MM.1S (cell line): Measurements from ENCODE around the gene MANSC4.

Source experiments
- DNase-seq: peaks from one replicate; pipeline ENCODE4 v3.0.0-alpha.2; 2015
- H2AFZ ChIP-seq: fragments of 300-600 bp; sonication (generic); 2 replicates; pipeline ENCODE4 v1.6.0; 2016; ENCODE audit warnings: antibody characterized with exemption, low read length
- H3F3A ChIP-seq: fragments of 300-600 bp; sonication (generic); 2 replicates; pipeline ENCODE4 v1.6.1; 2016; ENCODE audit warnings: mild to moderate bottlenecking, antibody characterized with exemption, low read length, moderate library complexity, mixed read lengths; ENCODE audit not compliant: insufficient read depth
- H3K27ac ChIP-seq: fragments of 300-600 bp; sonication (generic); 2 replicates; pipeline ENCODE4 v1.5.1; 2016; ENCODE audit warnings: mild to moderate bottlenecking, low read length
- H3K27me3 ChIP-seq: fragments of 300-600 bp; sonication (generic); replicated peaks from 2 replicates; pipeline ENCODE4 v1.6.0; 2016; ENCODE audit warnings: low read length; ENCODE audit not compliant: insufficient read depth
- H3K36me3 ChIP-seq: fragments of 300-600 bp; sonication (generic); replicated peaks from 2 replicates; pipeline ENCODE4 v1.6.1; 2016; ENCODE audit warnings: mild to moderate bottlenecking, low read length, mixed read lengths; ENCODE audit not compliant: insufficient read depth
- H3K4me1 ChIP-seq: fragments of 300-600 bp; sonication (generic); 2 replicates; pipeline ENCODE4 v1.6.1; 2016; ENCODE audit warnings: low read length, mixed read lengths
- H3K4me2 ChIP-seq: fragments of 300-600 bp; sonication (generic); 2 replicates; pipeline ENCODE4 v1.6.0; 2016; ENCODE audit warnings: low read depth, low read length
- H3K4me3 ChIP-seq: fragments of 300-600 bp; sonication (generic); 2 replicates; pipeline ENCODE4 v1.5.1; 2016; ENCODE audit warnings: low read length, mixed read lengths
- H3K79me2 ChIP-seq: fragments of 300-600 bp; sonication (generic); 2 replicates; pipeline ENCODE4 v1.6.1; 2016; ENCODE audit warnings: mixed run types, low read length, mixed read lengths
- H3K9ac ChIP-seq: fragments of 300-600 bp; sonication (generic); 2 replicates; pipeline ENCODE4 v1.6.1; 2016; ENCODE audit warnings: low read length, mixed read lengths
- H3K9me2 ChIP-seq: fragments of 300-600 bp; sonication (generic); replicated peaks from 2 replicates; pipeline ENCODE4 v1.6.1; 2016; ENCODE audit warnings: mild to moderate bottlenecking, low read length, mixed read lengths; ENCODE audit not compliant: insufficient read depth
- H3K9me3 ChIP-seq: fragments of 300-600 bp; sonication (generic); replicated peaks from 2 replicates; pipeline ENCODE4 v1.6.1; 2016; ENCODE audit warnings: mild to moderate bottlenecking, low read length, mixed read lengths; ENCODE audit not compliant: insufficient read depth
- H4K20me1 ChIP-seq: fragments of 300-600 bp; sonication (generic); 2 replicates; pipeline ENCODE4 v1.6.1; 2016; ENCODE audit warnings: mild to moderate bottlenecking, low read length, moderate library complexity, mixed read lengths; ENCODE audit not compliant: insufficient read depth
- EZH2 ChIP-seq: fragments of 300-600 bp; sonication (generic); optimal IDR thresholded peaks from 2 replicates; pipeline ENCODE3; 2017; ENCODE audit warnings: low read depth, mild to moderate bottlenecking, antibody characterized with exemption, low read length, mixed read lengths
- EZH2phosphoT487 ChIP-seq: fragments of 300-600 bp; sonication (generic); IDR thresholded peaks from 2 replicates; pipeline ENCODE4 v1.6.1; 2018; ENCODE audit warnings: antibody characterized with exemption, low read length
- TF ChIP-seq, protein P1 (sequence below): fragments of 300-600 bp; sonication (generic); IDR thresholded peaks from 2 replicates; pipeline ENCODE4 v1.5.1; 2016; ENCODE audit warnings: antibody characterized with exemption, low read length, mixed read lengths

The MANSC4 gene

DNA sequence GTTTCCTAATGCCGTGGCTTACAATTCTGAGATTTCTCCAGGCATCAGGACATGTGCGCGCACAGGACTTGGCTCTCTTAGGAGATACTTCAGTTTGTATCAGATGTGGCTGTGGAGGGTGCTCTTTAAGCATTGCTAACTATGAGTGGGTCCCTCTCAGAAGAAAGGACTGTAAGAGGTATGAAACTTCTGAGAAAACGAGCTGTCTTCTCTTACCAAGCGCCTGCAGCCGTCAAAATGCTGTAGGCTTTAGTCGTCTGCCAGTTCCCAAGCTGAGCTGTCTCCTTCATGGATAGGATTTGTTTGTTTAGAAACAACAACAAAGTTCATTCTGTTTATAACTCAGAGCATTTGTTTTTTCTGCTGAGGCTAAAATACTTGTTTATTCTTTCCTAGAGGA, 16.1 kb upstream of the MANSC4 start:
- Histone ChIP-seq H3K27ac (no peak overlapping the region), H3F3A (no peaks in the 10 kb centered on the region), H4K20me1 (0 out of 2 replicates have a peak, but pooled peaks cover 3% of the 10 kb centered on the region), H3K79me2 (no peaks in the 10 kb centered on the region; the same call in 1 of the 2 replicates), H2AFZ (no peak overlapping the region), H3K36me3 (peaks cover 4% of the 10 kb centered on the region; the same call in 1 of the 2 replicates), H3K9ac (no peak overlapping the region), H3K4me2 (no peak overlapping the region), H3K9me2 (no peaks in the 10 kb centered on the region), H3K27me3 (no peaks in the 10 kb centered on the region), H3K4me1 (no peaks in the 10 kb centered on the region), H3K9me3 (no peaks in the 10 kb centered on the region), H3K4me3 (no peak overlapping the region)
- TF ChIP-seq EZH2, result no peak
- TF ChIP-seq, protein P1, sequence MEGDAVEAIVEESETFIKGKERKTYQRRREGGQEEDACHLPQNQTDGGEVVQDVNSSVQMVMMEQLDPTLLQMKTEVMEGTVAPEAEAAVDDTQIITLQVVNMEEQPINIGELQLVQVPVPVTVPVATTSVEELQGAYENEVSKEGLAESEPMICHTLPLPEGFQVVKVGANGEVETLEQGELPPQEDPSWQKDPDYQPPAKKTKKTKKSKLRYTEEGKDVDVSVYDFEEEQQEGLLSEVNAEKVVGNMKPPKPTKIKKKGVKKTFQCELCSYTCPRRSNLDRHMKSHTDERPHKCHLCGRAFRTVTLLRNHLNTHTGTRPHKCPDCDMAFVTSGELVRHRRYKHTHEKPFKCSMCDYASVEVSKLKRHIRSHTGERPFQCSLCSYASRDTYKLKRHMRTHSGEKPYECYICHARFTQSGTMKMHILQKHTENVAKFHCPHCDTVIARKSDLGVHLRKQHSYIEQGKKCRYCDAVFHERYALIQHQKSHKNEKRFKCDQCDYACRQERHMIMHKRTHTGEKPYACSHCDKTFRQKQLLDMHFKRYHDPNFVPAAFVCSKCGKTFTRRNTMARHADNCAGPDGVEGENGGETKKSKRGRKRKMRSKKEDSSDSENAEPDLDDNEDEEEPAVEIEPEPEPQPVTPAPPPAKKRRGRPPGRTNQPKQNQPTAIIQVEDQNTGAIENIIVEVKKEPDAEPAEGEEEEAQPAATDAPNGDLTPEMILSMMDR, result no peak
- no peak for TF ChIP-seq EZH2phosphoT487
- DNase-seq, result no peak

DNA sequence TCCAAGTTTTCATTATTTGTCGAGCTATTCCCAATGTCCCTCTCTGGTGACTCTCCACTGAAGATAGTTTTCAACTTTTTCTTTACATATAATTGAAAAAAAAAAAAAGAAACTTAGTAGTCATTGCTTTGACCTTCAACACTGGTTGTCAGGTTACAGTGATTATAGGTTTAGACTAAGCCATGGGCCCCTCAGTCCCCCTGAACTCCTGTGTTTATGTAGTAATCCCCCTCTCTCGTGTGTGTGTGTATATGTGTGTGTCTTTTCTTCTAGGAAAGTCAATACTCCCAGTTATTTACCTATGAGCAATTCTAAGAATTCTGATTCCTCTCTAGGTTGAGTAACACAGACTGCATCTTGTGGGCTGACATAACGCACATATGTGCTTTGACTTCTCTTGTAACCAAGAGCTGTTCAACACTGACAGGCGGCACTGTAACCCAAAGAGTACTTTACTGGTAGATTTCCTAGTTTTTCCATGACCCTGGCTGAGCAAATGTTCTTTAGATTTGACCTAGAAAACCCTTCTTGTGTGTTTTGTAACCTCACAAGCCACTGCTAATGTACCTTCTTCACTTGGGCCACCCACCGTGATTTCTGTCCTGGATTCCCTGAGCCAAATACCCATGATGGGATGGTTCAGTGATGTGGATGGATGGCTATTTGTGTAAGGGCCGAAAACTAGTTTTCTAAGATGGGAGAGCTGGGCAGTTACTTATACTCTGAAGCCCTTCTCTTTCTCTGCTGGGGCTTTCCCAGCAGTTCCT, 15.0 kb upstream of the MANSC4 start:
- H3K9ac ChIP-seq, result no peak overlapping the region
- H3K9me2 ChIP-seq, result no peaks in the 10 kb centered on the region
- H3K27me3 ChIP-seq, result no peaks in the 10 kb centered on the region
- no peak overlapping the region for H3K27ac ChIP-seq
- no peak overlapping the region for H3K4me3 ChIP-seq
- H3K4me2 ChIP-seq, result no peak overlapping the region
- DNase-seq, result no peak
- no peaks in the 10 kb centered on the region for H3K4me1 ChIP-seq
- TF ChIP-seq EZH2phosphoT487, result no peak
- TF ChIP-seq, protein P1, result no peak
- no peak for TF ChIP-seq EZH2
- H3K36me3 ChIP-seq, result peaks cover 4% of the 10 kb centered on the region; the same call in 1 of the 2 replicates
- no peaks in the 10 kb centered on the region for H3K9me3 ChIP-seq
- H3F3A ChIP-seq, result no peaks in the 10 kb centered on the region
- 0 out of 2 replicates have a peak, but pooled peaks cover 3% of the 10 kb centered on the region for H4K20me1 ChIP-seq
- peaks cover 3% of the 10 kb centered on the region; the same call in 1 of the 2 replicates for H3K79me2 ChIP-seq
- H2AFZ ChIP-seq, result no peak overlapping the region

DNA sequence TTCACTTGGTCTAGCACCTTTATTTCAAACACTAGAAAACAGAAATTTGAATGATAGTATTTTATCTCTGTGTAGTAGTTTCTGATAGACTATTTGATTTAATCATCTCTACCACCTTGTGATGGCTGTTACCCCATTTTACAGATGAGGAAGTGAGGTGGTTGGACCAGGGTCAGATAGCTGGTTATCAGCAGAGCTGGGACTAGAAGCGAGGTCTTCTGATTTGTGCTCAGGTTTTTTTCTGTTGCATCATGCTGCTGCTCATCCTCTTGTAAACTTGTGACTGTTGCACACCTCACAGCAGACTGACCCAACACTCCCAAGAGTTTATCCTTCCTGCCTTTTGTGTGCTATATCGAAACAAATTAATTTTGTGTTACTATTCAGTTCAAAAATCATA, 10.1 kb upstream of the MANSC4 start:
- Histone ChIP-seq H3K9ac (no peak overlapping the region), H3K4me1 (no peaks in the 10 kb centered on the region), H3K79me2 (peaks cover 16% of the 10 kb centered on the region; the same call in 1 of the 2 replicates), H4K20me1 (0 out of 2 replicates have a peak, but pooled peaks cover 3% of the 10 kb centered on the region), H3F3A (no peaks in the 10 kb centered on the region), H3K27me3 (no peaks in the 10 kb centered on the region), H3K9me2 (no peaks in the 10 kb centered on the region), H2AFZ (no peak overlapping the region), H3K4me3 (no peak overlapping the region), H3K4me2 (no peak overlapping the region), H3K27ac (no peak overlapping the region), H3K9me3 (no peaks in the 10 kb centered on the region), H3K36me3 (no peaks in the 10 kb centered on the region)
- no peak for DNase-seq
- TF ChIP-seq, protein P1, result no peak
- TF ChIP-seq EZH2, result no peak
- TF ChIP-seq EZH2phosphoT487, result no peak
